CD4-positive, alpha-beta memory T cell (primary cell): ENCODE results near the gene SGK1. TPM values are rescaled to one million over a fixed set of nuclear protein-coding genes. Genes with fewer than 3 reads are reported as not detected.
"Not testable (repeated sequence)": the region's sequence is repeated elsewhere in the genome, so short reads cannot be mapped to it uniquely, and the experiment has no call there.

Source experiments
- CTCF ChIA-PET: fragments of 350-600 bp; sonication (Branson Sonifier 250); formaldehyde crosslinking; loops from one replicate; lab custom pipeline; 2021; ENCODE audit warnings: inconsistent platforms; ENCODE audit not compliant: partially characterized antibody; lab: Charles Lee
- POLR2A ChIA-PET: fragments of 350-600 bp; sonication (Branson Sonifier 250); formaldehyde crosslinking; loops from one replicate; lab custom pipeline; 2021; ENCODE audit not compliant: partially characterized antibody; lab: Charles Lee
- DNase-seq, 5 donors: peaks; one replicate each; pipeline versions ENCODE4 v3.0.0 to v3.0.0-alpha.2; 2020 to 2022; ENCODE audit warnings: mixed read lengths in 1 of 5
- H3K27ac ChIP-seq: one replicate; pipeline ENCODE4 v1.7.0; 2013; ENCODE audit warnings: low read depth, low read length
- H3K27me3 ChIP-seq: 2 replicates; pipeline ENCODE4 v1.7.0; 2013; ENCODE audit warnings: mild to moderate bottlenecking, low read length, moderate library complexity; ENCODE audit not compliant: insufficient read depth
- H3K36me3 ChIP-seq: 2 replicates; pipeline ENCODE4 v1.7.0; 2013; ENCODE audit warnings: mild to moderate bottlenecking, low read length, moderate library complexity; ENCODE audit not compliant: insufficient read depth
- H3K4me1 ChIP-seq: 2 replicates; pipeline ENCODE4 v1.7.0; 2013; ENCODE audit warnings: mild to moderate bottlenecking, low read length, moderate library complexity; ENCODE audit not compliant: insufficient read depth
- H3K4me3 ChIP-seq, 2 donors: one replicate each; pipeline ENCODE4 v1.7.0; 2013; ENCODE audit warnings: low read length in 2 of 2, mild to moderate bottlenecking in 1 of 2
- H3K9me3 ChIP-seq, 2 donors: one replicate each; pipeline ENCODE4 v1.7.0; 2013; ENCODE audit warnings: low read length in 2 of 2, control low read depth in 1 of 2; ENCODE audit not compliant: control insufficient read depth in 1 of 2
- H3K27ac Mint-ChIP-seq, 7 donors: one replicate each; pipeline ENCODE4 v1.8.0; 2020 to 2021; ENCODE audit warnings: mixed read lengths in 7 of 7, mild to moderate bottlenecking in 6 of 7, inconsistent platforms in 3 of 7, moderate library complexity in 3 of 7
- H3K27me3 Mint-ChIP-seq, 2 donors: one replicate each; pipeline ENCODE4 v1.8.0; 2020 to 2021; ENCODE audit warnings: mixed read lengths in 2 of 2
- H3K36me3 Mint-ChIP-seq, 2 donors: one replicate each; pipeline ENCODE4 v1.8.0; 2020 to 2021; ENCODE audit warnings: mixed read lengths in 2 of 2, inconsistent platforms in 1 of 2, mild to moderate bottlenecking in 1 of 2
- H3K4me1 Mint-ChIP-seq, 4 donors: one replicate each; pipeline ENCODE4 v1.8.0; 2020 to 2021; ENCODE audit warnings: mixed read lengths in 4 of 4, mild to moderate bottlenecking in 1 of 4
- H3K4me3 Mint-ChIP-seq, 8 donors: one replicate each; pipeline ENCODE4 v1.8.0; 2020 to 2021; ENCODE audit warnings: mixed read lengths in 8 of 8, mild to moderate bottlenecking in 7 of 8, moderate library complexity in 6 of 8, inconsistent platforms in 3 of 8
- H3K9me3 Mint-ChIP-seq, 8 donors: one replicate each; pipeline ENCODE4 v1.8.0; 2020 to 2021; ENCODE audit warnings: mixed read lengths in 8 of 8, mild to moderate bottlenecking in 5 of 8, inconsistent platforms in 3 of 8, moderate library complexity in 1 of 8
- intact Hi-C: fragments of 100-400 bp; cut with micrococcal nuclease; formaldehyde crosslinking; loops from one replicate; pipeline ENCODE4 v1.15.1; 2023
- polyA plus RNA-seq, 2 donors: library from polyadenylated mRNA; unstranded; fragments of 300-500 nt; fragmentation: Illumina TruSeq; gene quantifications; one replicate each; pipeline ENCODE4 v1.2.3, GENCODE V29; 2021
- total RNA-seq, 2 experiments: library from RNA; stranded (reverse); gene quantifications; one replicate each; pipeline ENCODE4 v1.2.3, GENCODE V29; 2021

The SGK1 gene
- total and polyA plus RNA-seq, 4 experiments from 2014 or later = 5.8 to 46.9 (median 15.1) TPM

GRCh38 chr6:134256862-134257261, 61.0 kb downstream of the SGK1 start:
- Histone ChIP-seq H3K4me3 (no peak overlapping the region), H3K4me1 (no peaks in the 10 kb centered on the region), H3K9me3 (no peaks in the 10 kb centered on the region), H3K36me3 (no peaks in the 10 kb centered on the region), H3K27ac (no peak overlapping the region), H3K27me3 (no peaks in the 10 kb centered on the region)
- H3K4me1 Mint-ChIP-seq = peaks cover 0 to 3% (median 0%) of the 10 kb centered on the region in 4 donors
- intact Hi-C loops = no loop called here
- ChIA-PET POLR2A (no interaction called here), CTCF (no interaction called here)
- no peaks in the 10 kb centered on the region for H3K27me3 Mint-ChIP-seq
- no peak overlapping the region for H3K4me3 Mint-ChIP-seq
- no peak for DNase-seq
- H3K27ac Mint-ChIP-seq = no peak overlapping the region
- H3K36me3 Mint-ChIP-seq = no peaks in the 10 kb centered on the region
- peaks cover 0 to 2% (median 0%) of the 10 kb centered on the region in 8 donors for H3K9me3 Mint-ChIP-seq

- H3K27ac ChIP-seq, H3K4me3 ChIP-seq, H3K27me3 ChIP-seq, H3K4me1 Mint-ChIP-seq, H3K4me3 Mint-ChIP-seq, H3K27me3 Mint-ChIP-seq, H3K9me3 Mint-ChIP-seq, intact Hi-C loops, DNase-seq, H3K27ac Mint-ChIP-seq, H3K36me3 Mint-ChIP-seq, H3K36me3 ChIP-seq, CTCF ChIA-PET, H3K9me3 ChIP-seq, POLR2A ChIA-PET: not testable (repeated sequence)
- H3K4me1 ChIP-seq = peaks cover 11% of the 10 kb centered on the region
Observed at GRCh38 chr6:134255280-134255679, 62.6 kb downstream of the SGK1 start.

- peaks cover 22% of the 10 kb centered on the region for H3K4me1 ChIP-seq
- H3K27ac ChIP-seq = no peak overlapping the region
- H3K9me3 Mint-ChIP-seq = peaks cover 0 to 2% (median 0%) of the 10 kb centered on the region in 8 donors
- no peak for DNase-seq
- no peaks in the 10 kb centered on the region for H3K9me3 ChIP-seq
- no peaks in the 10 kb centered on the region for H3K27me3 ChIP-seq
- H3K27ac Mint-ChIP-seq = no peak overlapping the region
- ChIA-PET POLR2A (interaction anchor here (0.7 kb wide), 1 partner anchor 929 kb away, joined by 4 read pairs; no protein-coding TSS in a partner anchor), CTCF (interaction anchor here (1.0 kb wide), 1 partner anchor 74 kb away, joined by 3 read pairs; no protein-coding TSS in a partner anchor)
- no peak overlapping the region for H3K4me3 ChIP-seq
- H3K36me3 ChIP-seq = no peaks in the 10 kb centered on the region
- H3K36me3 Mint-ChIP-seq = no peaks in the 10 kb centered on the region
- H3K4me3 Mint-ChIP-seq = no peak overlapping the region
- peaks cover 13 to 18% (median 16%) of the 10 kb centered on the region in 4 donors for H3K4me1 Mint-ChIP-seq
- intact Hi-C loops = no loop called here
- no peaks in the 10 kb centered on the region for H3K27me3 Mint-ChIP-seq
Observed at GRCh38 chr6:134254118-134254517, 63.8 kb downstream of the SGK1 start.

GRCh38 chr6:134253681-134254080, 64.2 kb downstream of the SGK1 start:
- peaks cover 17 to 22% (median 21%) of the 10 kb centered on the region in 4 donors for H3K4me1 Mint-ChIP-seq
- no peaks in the 10 kb centered on the region for H3K36me3 Mint-ChIP-seq
- no peaks in the 10 kb centered on the region for H3K27me3 Mint-ChIP-seq
- H3K36me3 ChIP-seq = no peaks in the 10 kb centered on the region
- no peak overlapping the region for H3K4me3 Mint-ChIP-seq
- H3K4me1 ChIP-seq = peaks cover 26% of the 10 kb centered on the region
- H3K27ac Mint-ChIP-seq = no peak overlapping the region
- H3K9me3 ChIP-seq = no peaks in the 10 kb centered on the region
- no peak overlapping the region for H3K27ac ChIP-seq
- no peak for DNase-seq
- H3K27me3 ChIP-seq = no peaks in the 10 kb centered on the region
- intact Hi-C loops = no loop called here
- ChIA-PET CTCF (interaction anchor here (1.0 kb wide), 1 partner anchor 74 kb away, joined by 3 read pairs; no protein-coding TSS in a partner anchor), POLR2A (interaction anchor here (0.7 kb wide), 1 partner anchor 930 kb away, joined by 4 read pairs; no protein-coding TSS in a partner anchor)
- no peak overlapping the region for H3K4me3 ChIP-seq
- H3K9me3 Mint-ChIP-seq = peaks cover 0 to 2% (median 0%) of the 10 kb centered on the region in 8 donors

- no peaks in the 10 kb centered on the region for H3K9me3 ChIP-seq
- intact Hi-C loops = no loop called here
- H3K36me3 ChIP-seq = no peaks in the 10 kb centered on the region
- H3K27me3 Mint-ChIP-seq = no peaks in the 10 kb centered on the region
- ChIA-PET POLR2A (interaction anchor here (1.0 kb wide), 1 partner anchor 74 kb away, joined by 3 read pairs; no protein-coding TSS in a partner anchor), CTCF (no interaction called here)
- H3K27ac Mint-ChIP-seq = no peak overlapping the region
- H3K4me3 ChIP-seq = no peak overlapping the region
- H3K27me3 ChIP-seq = no peaks in the 10 kb centered on the region
- peaks cover 28 to 44% (median 39%) of the 10 kb centered on the region in 4 donors for H3K4me1 Mint-ChIP-seq
- no peak overlapping the region for H3K4me3 Mint-ChIP-seq
- H3K27ac ChIP-seq = no peak overlapping the region
- no peak for DNase-seq
- no peaks in the 10 kb centered on the region for H3K36me3 Mint-ChIP-seq
- H3K4me1 ChIP-seq = peaks cover 49% of the 10 kb centered on the region
- peaks cover 0 to 2% (median 0%) of the 10 kb centered on the region in 8 donors for H3K9me3 Mint-ChIP-seq
Observed at GRCh38 chr6:134251320-134251719, 66.6 kb downstream of the SGK1 start.

- Histone ChIP-seq H3K9me3 (no peaks in the 10 kb centered on the region), H3K4me1 (peaks cover 54% of the 10 kb centered on the region), H3K36me3 (no peaks in the 10 kb centered on the region), H3K27ac (no peak overlapping the region), H3K4me3 (no peak overlapping the region), H3K27me3 (no peaks in the 10 kb centered on the region)
- intact Hi-C loops = no loop called here
- no peaks in the 10 kb centered on the region for H3K27me3 Mint-ChIP-seq
- H3K4me3 Mint-ChIP-seq = peak overlapping the region in 3 of 8 donors; percentile 27 to 61 (median 59)
- H3K9me3 Mint-ChIP-seq = peaks cover 0 to 2% (median 0%) of the 10 kb centered on the region in 8 donors
- no peak for DNase-seq
- H3K4me1 Mint-ChIP-seq = peaks cover 31 to 50% (median 42%) of the 10 kb centered on the region in 4 donors
- POLR2A ChIA-PET = no interaction called here
- CTCF ChIA-PET = no interaction called here
- no peaks in the 10 kb centered on the region for H3K36me3 Mint-ChIP-seq
- peak overlapping the region in 4 of 7 donors; percentile 82 to 98 (median 94) for H3K27ac Mint-ChIP-seq
Observed at GRCh38 chr6:134250776-134251175, 67.1 kb downstream of the SGK1 start.

- H3K27me3 Mint-ChIP-seq = no peaks in the 10 kb centered on the region
- H3K4me3 Mint-ChIP-seq = peak overlapping the region in 5 of 8 donors; percentile 7 to 75 (median 59)
- no peaks in the 10 kb centered on the region for H3K36me3 Mint-ChIP-seq
- Histone ChIP-seq H3K4me3 (no peak overlapping the region), H3K4me1 (peaks cover 62% of the 10 kb centered on the region), H3K36me3 (no peaks in the 10 kb centered on the region), H3K27ac (no peak overlapping the region), H3K9me3 (no peaks in the 10 kb centered on the region), H3K27me3 (no peaks in the 10 kb centered on the region)
- POLR2A ChIA-PET = no interaction called here
- DNase-seq = no peak
- H3K27ac Mint-ChIP-seq = peak overlapping the region; percentile 65 to 98 (median 90)
- CTCF ChIA-PET = no interaction called here
- peaks cover 39 to 58% (median 50%) of the 10 kb centered on the region in 4 donors for H3K4me1 Mint-ChIP-seq
- intact Hi-C loops = no loop called here
- peaks cover 0 to 2% (median 0%) of the 10 kb centered on the region in 8 donors for H3K9me3 Mint-ChIP-seq
Observed at GRCh38 chr6:134249759-134250602, 67.9 kb downstream of the SGK1 start.
